ENCODE data around the gene TNFSF15.

Gene TNFSF15

GRCh38 chr9:114825126-114825795 is 19.4 kb upstream of the TNFSF15 start:
- no peak for DNase-seq (ENCODE audit: extremely low spot score)
- POLR2A ChIA-PET: no interaction called here
- no peak for TF ChIP-seq LEF1 (IDR thresholded peaks at IDR 0.05; ENCODE audit: borderline replicate concordance)
- TF ChIP-seq BHLHE40 (IDR thresholded peaks at IDR 0.05; ENCODE audit: borderline replicate concordance): no peak
- TF ChIP-seq ARNT (IDR thresholded peaks at IDR 0.05): no peak
- TF ChIP-seq PKNOX1 (IDR thresholded peaks at IDR 0.05): no peak
- no peak for TF ChIP-seq ZNF384 (IDR thresholded peaks at IDR 0.05)
- TF ChIP-seq FOXK2 (IDR thresholded peaks at IDR 0.05): no peak
- no peak for TF ChIP-seq ELF4 (IDR thresholded peaks at IDR 0.05)
- no peak for TF ChIP-seq NFRKB (IDR thresholded peaks at IDR 0.05)
- no peak for TF ChIP-seq CTBP1 (IDR thresholded peaks at IDR 0.05; ENCODE audit: borderline replicate concordance)
- no peak for TF ChIP-seq SP1 (IDR thresholded peaks at IDR 0.05)
- TF ChIP-seq FOXM1 (IDR thresholded peaks at IDR 0.05; ENCODE audit: borderline replicate concordance): no peak
- TF ChIP-seq SUZ12 (IDR thresholded peaks at IDR 0.05): no peak
- CTCF ChIA-PET: interaction anchor here (0.8 kb wide), 1 partner anchor 85 kb away, joined by 3 read pairs; no protein-coding TSS in a partner anchor

GRCh38 chr9:114824110-114824509 is 18.3 kb upstream of the TNFSF15 start:
- ChIA-PET CTCF (no interaction called here), POLR2A (no interaction called here)
- no peak for DNase-seq (ENCODE audit: extremely low spot score)
- no peak for TF ChIP-seq FOXM1 (IDR thresholded peaks at IDR 0.05; ENCODE audit: borderline replicate concordance)
- TF ChIP-seq BHLHE40 (IDR thresholded peaks at IDR 0.05; ENCODE audit: borderline replicate concordance): no peak
- no peak for TF ChIP-seq ZNF384 (IDR thresholded peaks at IDR 0.05)
- TF ChIP-seq SUZ12 (IDR thresholded peaks at IDR 0.05): no peak
- no peak for TF ChIP-seq FOXK2 (IDR thresholded peaks at IDR 0.05)
- TF ChIP-seq TARDBP (IDR thresholded peaks at IDR 0.05): no peak
- no peak for TF ChIP-seq CTBP1 (IDR thresholded peaks at IDR 0.05; ENCODE audit: borderline replicate concordance)
- no peak for TF ChIP-seq ELF4 (IDR thresholded peaks at IDR 0.05)
- TF ChIP-seq ARNT (IDR thresholded peaks at IDR 0.05): no peak
- TF ChIP-seq NFRKB (IDR thresholded peaks at IDR 0.05): no peak
- no peak for TF ChIP-seq FOXA1 (IDR thresholded peaks at IDR 0.05)
- no peak for TF ChIP-seq HDGF (IDR thresholded peaks at IDR 0.05; ENCODE audit: borderline replicate concordance)
- no peak for TF ChIP-seq LEF1 (IDR thresholded peaks at IDR 0.05; ENCODE audit: borderline replicate concordance)
- TF ChIP-seq PKNOX1 (IDR thresholded peaks at IDR 0.05): no peak
- no peak for TF ChIP-seq SP1 (IDR thresholded peaks at IDR 0.05)

- no peak for TF ChIP-seq SP1 (IDR thresholded peaks at IDR 0.05)
- TF ChIP-seq NFRKB (IDR thresholded peaks at IDR 0.05): no peak
- no peak for TF ChIP-seq ZNF384 (IDR thresholded peaks at IDR 0.05)
- no peak for TF ChIP-seq FOXM1 (IDR thresholded peaks at IDR 0.05; ENCODE audit: borderline replicate concordance)
- CTCF ChIA-PET: no interaction called here
These were observed 17.6 kb upstream of the TNFSF15 start for GRCh38 chr9:114823441-114823840.

GRCh38 chr9:114822708-114823107 is 16.9 kb upstream of the TNFSF15 start:
- CTCF ChIA-PET: no interaction called here
- no peak for DNase-seq (ENCODE audit: extremely low spot score)
- POLR2A ChIA-PET: no interaction called here
- TF ChIP-seq L3MBTL2 (conservative IDR thresholded peaks at IDR 0.05) (no peak), SP1 (IDR thresholded peaks at IDR 0.05) (no peak), ZNF384 (IDR thresholded peaks at IDR 0.05) (no peak)

More at GRCh38 chr9:114823441-114823840, 17.6 kb upstream of the TNFSF15 start:
- POLR2A ChIA-PET: no interaction called here
- no peak for DNase-seq (ENCODE audit: extremely low spot score)

GRCh38 chr9:114820776-114821501 is 15.1 kb upstream of the TNFSF15 start:
- no peak for DNase-seq (ENCODE audit: extremely low spot score)
- TF ChIP-seq HDGF (IDR thresholded peaks at IDR 0.05; ENCODE audit: borderline replicate concordance) (no peak), PKNOX1 (IDR thresholded peaks at IDR 0.05) (no peak), FOXA1 (IDR thresholded peaks at IDR 0.05) (no peak), ELF4 (IDR thresholded peaks at IDR 0.05) (no peak), L3MBTL2 (conservative IDR thresholded peaks at IDR 0.05) (no peak)
- ChIA-PET POLR2A (no interaction called here), CTCF (no interaction called here)

- CTCF ChIA-PET: no interaction called here
- DNase-seq (ENCODE audit: extremely low spot score): no peak
- POLR2A ChIA-PET: no interaction called here
- no peak for TF ChIP-seq LEF1 (IDR thresholded peaks at IDR 0.05; ENCODE audit: borderline replicate concordance)
- TF ChIP-seq CTBP1 (IDR thresholded peaks at IDR 0.05; ENCODE audit: borderline replicate concordance): no peak
- TF ChIP-seq HDGF (IDR thresholded peaks at IDR 0.05; ENCODE audit: borderline replicate concordance): no peak
These were observed 12.3 kb upstream of the TNFSF15 start for GRCh38 chr9:114818178-114818577.
